Fibroblast of pulmonary artery (primary cell): ENCODE measurements around the gene EPB41.
A peak's percentile ranks its signal among the peaks of the same experiment; 100 is the strongest.

Experiments used
- DNase-seq: peaks from one replicate; pipeline ENCODE4 v3.0.0-alpha.2; 2010; ENCODE audit warnings: low read depth
- H3K4me3 ChIP-seq: replicated peaks from 2 replicates; pipeline ENCODE4 v1.5.1; 2011; ENCODE audit warnings: low read depth, mild to moderate bottlenecking, control low read depth, low read length, moderate library complexity
- CTCF ChIP-seq: IDR thresholded peaks from 2 replicates; pipeline ENCODE4 v1.5.1; 2011; ENCODE audit warnings: mild to moderate bottlenecking, control low read depth, low read length, inconsistent platforms; ENCODE audit errors: missing control alignments

EPB41 gene

GRCh38 chr1:29123887-29124365, 209.6 kb downstream of the EPB41 start, which contains the start of gene TMEM200B:
TMEM200B (minus strand) TSS chr1:29123903; CDS start chr1:29121828, 2,075 bp downstream.
- no peak for DNase-seq
- peak within 1 kb of the TSS; percentile 66 for H3K4me3 ChIP-seq
- TF ChIP-seq CTCF, result no peak

GRCh38 chr1:29124366-29125236, 210.2 kb downstream of the EPB41 start:
- peak; percentile 82 for DNase-seq
- H3K4me3 ChIP-seq, result peak overlapping the region; percentile 66

GRCh38 chr1:29125237-29125641, 210.9 kb downstream of the EPB41 start:
- no peak for DNase-seq
- H3K4me3 ChIP-seq, result peak overlapping the region; percentile 66
- TF ChIP-seq CTCF, result no peak

More at GRCh38 chr1:29124366-29125236, 210.2 kb downstream of the EPB41 start:
- peak; percentile 39 for TF ChIP-seq CTCF

- no peak for DNase-seq
- no peak for TF ChIP-seq CTCF
- no peak overlapping the region for H3K4me3 ChIP-seq
These were observed 211.4 kb downstream of the EPB41 start for GRCh38 chr1:29125788-29126187.

- no peak for TF ChIP-seq CTCF
- no peak for DNase-seq
- no peak overlapping the region for H3K4me3 ChIP-seq
These were observed 211.8 kb downstream of the EPB41 start for GRCh38 chr1:29126198-29126597.

- no peak for TF ChIP-seq CTCF
- H3K4me3 ChIP-seq, result no peak overlapping the region
- DNase-seq, result no peak
These were observed 214.4 kb downstream of the EPB41 start for GRCh38 chr1:29128739-29129138.
